HCT116 (cell line): ENCODE results near the gene PSME1. TPM values are rescaled to one million over a fixed set of nuclear protein-coding genes. Genes with fewer than 3 reads are reported as not detected.
A peak's percentile ranks its signal among the peaks of the same experiment; 100 is the strongest.

Source experiments
- CBX3 ChIP-seq: IDR thresholded peaks from 2 replicates; pipeline ENCODE4 v1.6.1; 2012; ENCODE audit warnings: low read depth
- EGR1 ChIP-seq: IDR thresholded peaks from 2 replicates; pipeline ENCODE4 v1.6.1; 2012; ENCODE audit warnings: low read depth
- ELF1 ChIP-seq: IDR thresholded peaks from 2 replicates; pipeline ENCODE4 v1.6.1; 2012; ENCODE audit warnings: low read depth, borderline replicate concordance
- EZH2 ChIP-seq: fragments of 200-600 bp; sonication (generic); IDR thresholded peaks from 2 replicates; pipeline ENCODE4 v1.6.1; 2017; ENCODE audit warnings: antibody characterized with exemption, mixed run types
- POLR2A ChIP-seq: IDR thresholded peaks from 2 replicates; pipeline ENCODE4 v1.7.0; 2011; ENCODE audit warnings: borderline replicate concordance; ENCODE audit not compliant: insufficient read depth, insufficient read length; ENCODE audit errors: extremely low read depth
- POLR2AphosphoS5 ChIP-seq: IDR thresholded peaks from 2 replicates; pipeline ENCODE4 v1.6.1; 2011; ENCODE audit warnings: mild to moderate bottlenecking, low read depth, low read length, moderate library complexity
- RAD21 ChIP-seq: IDR thresholded peaks from 2 replicates; pipeline ENCODE4 v1.6.1; 2012; ENCODE audit warnings: low read depth, mild to moderate bottlenecking
- SIN3A ChIP-seq: IDR thresholded peaks from 2 replicates; pipeline ENCODE4 v1.6.1; 2012; ENCODE audit warnings: low read depth
- SRF ChIP-seq: IDR thresholded peaks from 2 replicates; pipeline ENCODE4 v1.6.1; 2012; ENCODE audit warnings: low read depth
- YY1 ChIP-seq: IDR thresholded peaks from 2 replicates; pipeline ENCODE4 v1.6.1; 2011; ENCODE audit warnings: low read length, low read depth, moderate library complexity, mild to moderate bottlenecking; ENCODE audit not compliant: insufficient replicate concordance; ENCODE audit errors: extremely low read depth
- ZFX ChIP-seq: fragments of 450-650 bp; IDR thresholded peaks from 2 replicates; pipeline ENCODE4 v1.6.1; 2017
- ZNF274 ChIP-seq: fragments of 200-500 bp; sonication (Bioruptor generic); IDR thresholded peaks from 2 replicates; pipeline ENCODE4 v1.6.1; 2014; ENCODE audit warnings: mild to moderate bottlenecking, low read depth, low read length, inconsistent platforms
- total RNA-seq: library from RNA; stranded (reverse); gene quantifications from one replicate; pipeline ENCODE4 v1.2.1, GENCODE V29; 2021; ENCODE audit not compliant: unreplicated experiment
- TF ChIP-seq, protein P1 (sequence below): IDR thresholded peaks from 2 replicates; pipeline ENCODE4 v1.6.1; 2012
- TF ChIP-seq, protein P2 (sequence below): IDR thresholded peaks from 2 replicates; pipeline ENCODE4 v1.6.1; 2012; ENCODE audit warnings: low read depth

The PSME1 gene
- total RNA-seq, 1 experiment from 2014 or later: 174 TPM

- no peak for TF ChIP-seq YY1
- no peak; the same call in 1 of the 2 replicates for TF ChIP-seq SRF
- no peak for TF ChIP-seq CBX3
- TF ChIP-seq EGR1: peak; percentile 97
- TF ChIP-seq POLR2AphosphoS5: peak; percentile 48
- TF ChIP-seq, protein P1, sequence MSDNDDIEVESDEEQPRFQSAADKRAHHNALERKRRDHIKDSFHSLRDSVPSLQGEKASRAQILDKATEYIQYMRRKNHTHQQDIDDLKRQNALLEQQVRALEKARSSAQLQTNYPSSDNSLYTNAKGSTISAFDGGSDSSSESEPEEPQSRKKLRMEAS: peak; percentile 97
- TF ChIP-seq ELF1: peak; percentile 73
- no peak for TF ChIP-seq RAD21
- TF ChIP-seq SIN3A: peak; percentile 42; the same call in 1 of the 2 replicates
- TF ChIP-seq ZNF274: no peak
- peak; percentile 2 for TF ChIP-seq POLR2A
- no peak for TF ChIP-seq ZFX
- TF ChIP-seq, protein P2, sequence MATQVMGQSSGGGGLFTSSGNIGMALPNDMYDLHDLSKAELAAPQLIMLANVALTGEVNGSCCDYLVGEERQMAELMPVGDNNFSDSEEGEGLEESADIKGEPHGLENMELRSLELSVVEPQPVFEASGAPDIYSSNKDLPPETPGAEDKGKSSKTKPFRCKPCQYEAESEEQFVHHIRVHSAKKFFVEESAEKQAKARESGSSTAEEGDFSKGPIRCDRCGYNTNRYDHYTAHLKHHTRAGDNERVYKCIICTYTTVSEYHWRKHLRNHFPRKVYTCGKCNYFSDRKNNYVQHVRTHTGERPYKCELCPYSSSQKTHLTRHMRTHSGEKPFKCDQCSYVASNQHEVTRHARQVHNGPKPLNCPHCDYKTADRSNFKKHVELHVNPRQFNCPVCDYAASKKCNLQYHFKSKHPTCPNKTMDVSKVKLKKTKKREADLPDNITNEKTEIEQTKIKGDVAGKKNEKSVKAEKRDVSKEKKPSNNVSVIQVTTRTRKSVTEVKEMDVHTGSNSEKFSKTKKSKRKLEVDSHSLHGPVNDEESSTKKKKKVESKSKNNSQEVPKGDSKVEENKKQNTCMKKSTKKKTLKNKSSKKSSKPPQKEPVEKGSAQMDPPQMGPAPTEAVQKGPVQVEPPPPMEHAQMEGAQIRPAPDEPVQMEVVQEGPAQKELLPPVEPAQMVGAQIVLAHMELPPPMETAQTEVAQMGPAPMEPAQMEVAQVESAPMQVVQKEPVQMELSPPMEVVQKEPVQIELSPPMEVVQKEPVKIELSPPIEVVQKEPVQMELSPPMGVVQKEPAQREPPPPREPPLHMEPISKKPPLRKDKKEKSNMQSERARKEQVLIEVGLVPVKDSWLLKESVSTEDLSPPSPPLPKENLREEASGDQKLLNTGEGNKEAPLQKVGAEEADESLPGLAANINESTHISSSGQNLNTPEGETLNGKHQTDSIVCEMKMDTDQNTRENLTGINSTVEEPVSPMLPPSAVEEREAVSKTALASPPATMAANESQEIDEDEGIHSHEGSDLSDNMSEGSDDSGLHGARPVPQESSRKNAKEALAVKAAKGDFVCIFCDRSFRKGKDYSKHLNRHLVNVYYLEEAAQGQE: no peak
- TF ChIP-seq EZH2: no peak
- TF ChIP-seq, all 23 proteins: peak for 8
Observed at GRCh38 chr14:24114532-24115421, 21.2 kb upstream of the PSME1 start, which contains the start of the genes DCAF11 and NRL (continued).
